GM19025 (cell line): ENCODE data around the gene SLX4IP.

ENCODE experiments used
- ATAC-seq: cut with Tn5 transposase; IDR thresholded peaks from one replicate; pipeline ENCODE4 v1.9.1; 2021; ENCODE audit warnings: mild to moderate bottlenecking, low read depth, moderate library complexity; ENCODE audit not compliant: unreplicated experiment

SLX4IP gene

DNA sequence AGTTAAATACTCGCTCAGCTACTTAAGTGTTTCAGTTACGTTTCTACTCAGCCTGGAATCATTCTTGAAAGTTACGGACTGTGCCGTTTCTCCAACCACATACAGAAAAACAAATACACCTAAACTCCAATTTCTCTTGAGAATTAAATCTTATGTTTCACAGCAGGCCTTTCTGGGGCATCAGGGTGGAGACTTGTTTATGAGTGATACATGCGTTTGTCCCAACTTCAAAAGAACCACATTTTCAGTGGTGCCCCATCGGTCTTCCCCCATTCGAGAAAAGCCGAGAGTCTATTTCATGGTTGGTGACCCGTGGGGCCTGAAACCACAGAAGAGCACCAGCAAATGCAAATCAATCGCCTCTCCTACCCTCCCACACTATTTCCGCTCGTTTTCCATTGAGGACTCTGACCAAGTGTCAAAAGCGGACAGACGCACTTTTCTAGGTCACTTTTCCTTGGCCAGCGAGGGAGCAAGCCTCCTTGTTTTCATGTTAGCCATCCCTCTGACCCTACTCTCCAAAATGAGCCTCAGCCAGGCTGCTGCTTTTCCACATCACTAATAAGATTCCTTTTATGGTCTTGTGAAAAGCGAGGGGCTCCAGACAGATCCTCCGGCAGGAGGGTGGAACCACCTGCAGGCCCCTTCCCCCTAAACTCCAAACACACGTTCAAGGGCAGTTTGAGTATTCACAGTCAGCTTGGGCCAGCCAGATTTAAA is 235.6 kb downstream of the SLX4IP start:
- ATAC-seq, result peak; percentile 22

DNA sequence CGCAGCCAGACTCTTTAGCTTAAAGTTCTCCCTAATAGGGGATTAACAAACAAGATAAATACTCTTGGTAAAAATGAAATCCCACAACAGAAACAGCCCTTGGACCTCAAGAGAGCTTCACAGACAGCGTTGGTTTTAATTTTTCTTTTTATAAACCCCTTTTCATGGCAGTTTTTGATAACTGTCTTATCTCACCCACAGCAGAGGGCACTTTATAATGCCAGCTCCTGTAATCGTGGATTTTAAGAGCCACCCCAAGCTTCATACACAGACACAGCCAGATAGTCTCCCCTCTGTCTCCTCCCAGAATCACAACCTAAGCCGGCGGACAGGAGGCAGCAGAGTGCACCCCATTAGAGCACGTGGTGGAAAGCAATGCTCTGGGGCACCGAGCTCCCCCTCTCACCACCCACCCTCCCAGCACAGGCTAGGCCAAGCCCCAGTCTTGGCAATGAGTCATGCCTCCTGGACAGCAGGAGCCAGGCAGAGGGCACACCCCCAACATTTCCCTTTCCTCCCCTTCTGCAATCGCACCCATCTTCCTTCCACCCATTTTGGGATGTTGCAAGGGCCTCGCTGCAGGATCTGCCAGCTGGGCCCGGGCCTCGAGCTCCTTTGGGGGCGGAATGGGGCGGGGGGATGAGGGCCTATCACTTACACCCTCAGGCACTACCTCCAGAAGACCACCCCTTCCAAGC is 236.3 kb downstream of the SLX4IP start:
- peak; percentile 20 for ATAC-seq

DNA sequence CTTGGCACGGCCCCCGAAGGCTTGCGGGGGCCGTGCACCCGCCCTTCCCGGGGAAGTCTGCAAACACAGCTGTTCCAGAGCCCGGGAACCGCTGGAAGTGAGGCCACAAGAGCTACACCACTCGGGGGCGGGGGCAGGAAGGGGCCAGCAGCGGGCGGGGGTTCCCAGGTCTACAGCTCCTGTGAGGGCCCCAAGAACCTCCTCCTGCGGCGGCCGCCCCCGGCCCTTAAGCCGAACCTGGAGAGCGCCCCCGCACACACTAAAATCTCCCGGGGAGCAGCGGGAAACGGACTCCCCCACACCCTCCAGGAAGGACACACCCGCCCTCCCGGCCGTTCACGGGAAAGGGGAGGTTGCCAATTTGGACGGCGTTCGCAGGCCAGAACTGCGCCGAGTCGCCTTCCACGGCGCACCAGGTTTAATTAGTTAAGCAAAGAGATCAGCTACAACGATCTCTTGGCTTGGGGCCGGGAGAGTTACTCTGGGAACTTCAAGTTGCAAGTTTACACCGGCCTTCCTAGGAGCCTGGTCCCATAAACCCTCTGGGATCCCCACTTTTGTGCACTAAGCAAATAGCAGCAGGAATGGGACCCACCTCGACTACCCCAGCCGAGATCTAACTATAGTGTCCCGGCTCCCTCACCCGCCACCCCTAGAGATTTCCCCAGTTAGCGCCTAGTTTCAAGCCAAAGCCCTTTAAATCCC is 237.0 kb downstream of the SLX4IP start:
- no peak for ATAC-seq

DNA sequence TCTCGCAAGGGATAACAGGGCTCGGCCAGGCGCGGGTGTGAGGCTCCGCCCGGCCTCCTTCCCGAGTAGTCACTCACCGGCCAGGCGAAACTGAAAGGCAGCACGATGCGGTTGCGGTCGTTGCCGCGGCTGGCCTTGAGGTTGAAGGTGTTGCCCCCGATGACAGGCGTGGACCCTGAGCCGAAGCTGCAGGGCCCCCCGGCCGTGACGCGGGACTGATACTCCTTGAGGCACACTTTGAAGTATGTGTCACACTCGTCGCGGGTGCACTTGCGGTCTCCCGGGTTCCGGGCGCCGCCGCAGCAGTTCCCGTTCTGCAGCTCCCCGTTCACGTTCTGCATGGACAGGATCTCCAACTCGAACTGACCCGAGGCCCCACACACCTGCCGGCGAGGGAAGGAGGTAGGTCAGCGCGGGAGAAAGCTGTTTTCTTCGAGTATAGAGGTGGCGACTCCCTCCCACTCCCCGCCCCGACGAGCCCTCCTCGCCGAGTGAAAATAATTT is 237.6 kb downstream of the SLX4IP start:
- ATAC-seq, result no peak

DNA sequence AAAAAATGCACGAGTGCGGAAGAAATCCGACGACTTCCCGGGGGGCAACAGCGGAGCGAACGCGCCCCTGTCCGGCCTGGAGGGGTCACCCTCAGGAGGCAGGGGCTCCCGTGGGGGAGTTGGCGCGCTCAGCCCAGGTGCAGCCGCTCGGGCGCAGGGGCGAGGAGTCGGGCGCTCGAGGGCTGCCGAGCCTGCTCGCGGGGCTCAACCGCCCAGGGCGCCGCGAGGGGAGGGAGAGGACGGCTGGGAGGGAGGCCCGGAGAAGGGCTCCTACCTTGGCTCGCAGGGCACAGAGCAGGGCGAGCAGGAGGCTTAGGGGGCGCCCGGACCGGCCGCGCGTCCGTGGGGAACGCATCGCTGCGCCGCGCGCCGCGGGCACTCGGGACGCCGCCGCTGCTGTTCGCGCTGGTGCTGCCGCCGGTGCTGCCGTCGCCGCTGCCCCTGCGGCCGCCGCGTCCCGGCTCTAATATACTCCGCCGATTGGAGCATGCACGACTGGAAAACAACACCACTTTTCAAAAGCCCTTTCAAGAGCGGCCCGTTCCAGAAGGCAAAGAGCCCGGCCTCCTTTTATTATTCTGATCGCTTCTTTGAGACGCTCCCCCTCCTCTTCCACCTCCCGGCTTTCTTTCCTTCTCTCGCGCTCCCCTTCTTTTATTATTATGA is 238.2 kb downstream of the SLX4IP start:
- ATAC-seq, result no peak

DNA sequence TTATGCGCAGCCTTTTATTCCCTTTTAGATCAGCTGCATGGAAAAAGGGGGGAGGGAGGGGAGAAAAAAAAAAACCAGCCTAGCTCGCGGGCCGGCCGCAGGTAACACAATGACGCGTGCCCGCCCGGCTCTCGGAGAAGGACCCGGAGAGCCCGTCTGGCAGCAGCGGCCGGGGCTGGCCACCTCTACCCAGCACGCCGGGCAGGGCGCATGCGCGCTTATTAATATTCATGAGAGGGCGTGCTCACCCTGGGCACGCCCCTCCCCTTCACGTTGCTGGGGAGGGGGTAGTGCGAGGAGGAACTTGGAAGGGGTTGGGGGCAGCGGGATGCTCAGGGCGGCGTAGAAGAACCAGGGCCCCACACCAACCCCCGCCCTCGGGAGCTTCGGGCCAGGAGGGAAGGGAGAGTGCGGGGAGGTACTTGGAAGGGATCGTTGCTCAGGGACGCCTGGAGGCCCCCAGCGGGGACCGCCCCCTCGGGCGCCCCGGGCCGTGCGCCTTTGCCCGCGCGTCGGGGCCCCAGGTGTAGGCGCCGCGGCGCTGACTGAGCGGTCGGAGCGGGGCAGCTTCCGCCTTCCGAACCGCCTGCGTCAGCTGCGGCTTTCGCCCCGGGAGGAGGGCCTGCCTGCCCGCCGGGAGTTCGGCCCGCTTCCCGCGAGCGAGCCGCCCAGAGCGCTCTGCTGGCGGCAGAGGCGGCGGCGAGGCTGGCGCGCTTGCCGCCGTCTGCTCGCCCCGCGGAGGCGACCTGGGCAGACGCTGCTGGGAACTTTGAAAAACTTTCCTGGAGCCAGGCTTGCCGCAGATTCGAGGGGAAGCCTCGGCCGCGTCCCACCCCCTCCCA is 239.0 kb downstream of the SLX4IP start, which contains the start of gene JAG1:
Gene JAG1, minus strand, starts transcription at position 158 of the 842 bp plus-strand sequence. CDS start 469 bp downstream, outside the sequence.
- ATAC-seq, result peak; percentile 54

DNA sequence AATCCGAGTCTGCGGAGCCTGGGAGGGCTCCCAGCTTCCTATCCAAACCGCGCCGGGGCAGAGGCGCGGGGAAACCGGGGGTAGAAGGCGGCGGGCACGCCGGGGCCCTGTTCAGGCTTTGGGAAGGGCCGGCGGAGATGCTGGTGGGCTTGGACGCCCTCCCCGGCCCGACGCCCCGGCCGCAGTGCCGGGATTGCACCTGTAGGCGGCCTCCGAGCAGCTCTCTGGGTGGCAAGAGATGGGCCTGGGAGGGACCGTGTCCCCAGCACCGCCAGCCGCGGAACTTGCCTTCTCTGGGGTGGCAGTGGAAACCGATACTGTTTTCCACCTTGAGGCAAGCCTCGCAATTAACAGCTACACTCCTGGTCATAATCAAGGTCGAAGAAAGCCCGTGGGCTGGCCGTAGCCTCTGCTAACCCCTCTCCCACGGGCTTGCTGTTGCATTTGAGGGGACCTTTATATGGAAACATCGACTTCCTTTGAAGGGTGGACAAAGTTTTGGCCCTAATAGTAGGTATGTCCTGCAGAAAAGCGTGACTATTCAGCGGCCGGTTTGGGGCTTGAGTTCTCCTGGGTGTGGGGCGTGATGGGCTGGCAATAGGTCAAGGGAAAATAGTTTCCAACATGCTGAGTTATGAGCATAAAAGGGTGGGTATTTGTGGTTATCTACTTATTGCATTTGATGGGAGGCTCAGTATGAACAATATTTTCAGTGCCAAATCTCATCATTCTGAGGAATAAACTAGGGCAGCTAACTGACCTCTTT is 239.8 kb downstream of the SLX4IP start:
- peak; percentile 34 for ATAC-seq

DNA sequence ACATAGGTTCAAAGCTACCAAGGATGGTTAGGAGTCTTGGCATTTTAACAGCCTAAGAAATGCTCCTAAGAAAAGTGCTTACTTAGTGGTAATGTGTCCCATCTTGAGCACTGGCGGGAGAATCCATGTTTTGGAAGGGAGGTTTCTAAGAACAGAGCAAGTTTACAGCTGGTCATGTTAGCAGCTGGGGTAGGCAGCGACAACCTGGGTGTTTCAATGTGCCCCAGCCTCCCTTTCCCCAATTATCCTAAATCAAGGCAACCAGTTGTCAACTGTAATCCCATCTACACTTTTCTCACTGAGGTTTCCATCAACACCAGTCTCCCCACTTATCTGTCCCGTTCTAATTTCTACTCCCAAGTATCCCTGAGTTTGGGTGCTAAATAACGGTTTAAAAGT is 240.3 kb downstream of the SLX4IP start:
- ATAC-seq, result no peak

DNA sequence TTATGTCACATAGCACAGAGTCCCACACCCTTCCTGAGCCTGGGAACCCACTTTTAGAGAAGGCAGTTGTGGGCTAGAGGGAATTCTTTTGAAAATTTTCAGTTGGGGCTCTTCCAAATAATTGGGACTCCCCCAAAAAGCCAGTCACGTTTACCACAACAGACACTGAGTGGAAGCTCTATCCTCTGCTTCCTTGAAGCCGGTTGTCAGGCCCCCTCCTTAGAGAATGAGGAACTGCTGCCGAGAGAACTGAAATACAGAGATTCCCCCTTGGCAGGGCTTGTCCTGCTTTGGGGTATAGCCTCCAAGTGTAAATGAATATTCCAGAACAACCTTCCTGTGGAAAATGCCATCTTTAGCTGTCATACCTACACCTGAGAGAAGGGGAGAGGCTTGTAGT is 241.4 kb downstream of the SLX4IP start:
- no peak for ATAC-seq
